Smooth muscle cell of bladder (primary cell): ENCODE data around the gene ZBED1. TPM values are rescaled to one million over a fixed set of nuclear protein-coding genes. Genes with fewer than 3 reads are reported as not detected.

Source experiments
- total RNA-seq: library from RNA; depleted of rRNA; stranded (reverse); fragments of >200 nt; gene quantifications from 2 replicates; pipeline ENCODE4 v1.2.3, GENCODE V29; 2014

The ZBED1 gene
- total RNA-seq: 25.5 and 33.3 TPM in 2 replicates

GRCh38 chrX:2500803-2501558 lies at the start of gene ZBED1, which contains the start of gene DHRSX:
Gene ZBED1, minus strand, starts transcription at chrX:2500976. Its CDS starts 10,257 bp downstream, at chrX:2490719.
Gene DHRSX, minus strand, starts transcription at chrX:2500976. Its CDS starts 51 bp downstream, at chrX:2500925.

Other genes starting within 250 kb of the ZBED1 start
- 27.6 and 41.6 TPM in 2 replicates for gene DHRSX, start within 50 bp of the ZBED1 start, total RNA-seq
- 147 and 168 TPM in 2 replicates for gene CD99, start 190.3 kb upstream of the ZBED1 start, total RNA-seq